Stimulated activated CD8-positive, alpha-beta memory T cell treated with anti-CD3 and anti-CD28 coated beads, Interleukin-12 subunit alpha, Interleukin-12 subunit beta, amount 100 ng/mL, for 1 hour (primary cell): ENCODE data around the gene GRIA3.
"Not testable (repeated sequence)": the region's sequence is repeated elsewhere in the genome, so short reads cannot be mapped to it uniquely, and the experiment has no call there.

ENCODE experiments used
- DNase-seq: peaks from one replicate; pipeline ENCODE4 v3.0.0-alpha.2; 2020; ENCODE audit warnings: low read depth

Gene GRIA3

GRCh38 chrX:123464709-123465108, 280.6 kb downstream of the GRIA3 start:
- DNase-seq, result no peak

- no peak for DNase-seq
Observed at GRCh38 chrX:123468481-123468880, 284.4 kb downstream of the GRIA3 start.

- DNase-seq, result no peak
Observed at GRCh38 chrX:123475068-123475724, 291.1 kb downstream of the GRIA3 start.

GRCh38 chrX:123476611-123477219, 292.6 kb downstream of the GRIA3 start:
- DNase-seq, result no peak

GRCh38 chrX:123477673-123478072, 293.6 kb downstream of the GRIA3 start:
- DNase-seq, result no peak

GRCh38 chrX:123481913-123482851, 298.1 kb downstream of the GRIA3 start:
- no peak for DNase-seq

- DNase-seq, result no peak
Observed at GRCh38 chrX:123486297-123486696, 302.2 kb downstream of the GRIA3 start.

GRCh38 chrX:123487236-123487635, 303.2 kb downstream of the GRIA3 start:
- no peak for DNase-seq

- no peak for DNase-seq
Observed at GRCh38 chrX:123487669-123488068, 303.6 kb downstream of the GRIA3 start.

GRCh38 chrX:123489011-123489410, 304.9 kb downstream of the GRIA3 start:
- DNase-seq, result no peak

- DNase-seq, result no peak
Observed at GRCh38 chrX:123493857-123494256, 309.8 kb downstream of the GRIA3 start.

- DNase-seq, result no peak
Observed at GRCh38 chrX:123499787-123500186, 315.7 kb downstream of the GRIA3 start.

GRCh38 chrX:123504047-123504446, 320.0 kb downstream of the GRIA3 start:
- DNase-seq, result no peak

- DNase-seq, result no peak
Observed at GRCh38 chrX:123504630-123505270, 320.7 kb downstream of the GRIA3 start.

- DNase-seq, result no peak
Observed at GRCh38 chrX:123513585-123514278, 329.7 kb downstream of the GRIA3 start.

GRCh38 chrX:123514279-123514640, 330.2 kb downstream of the GRIA3 start:
- not testable (repeated sequence) for DNase-seq

GRCh38 chrX:123518791-123519190, 334.7 kb downstream of the GRIA3 start:
- DNase-seq, result no peak

GRCh38 chrX:123525123-123525725, 341.1 kb downstream of the GRIA3 start:
- no peak for DNase-seq

- DNase-seq, result not testable (repeated sequence)
Observed at GRCh38 chrX:123530726-123531125, 346.6 kb downstream of the GRIA3 start.
